ENCODE results near the gene OTOF.

DNA sequence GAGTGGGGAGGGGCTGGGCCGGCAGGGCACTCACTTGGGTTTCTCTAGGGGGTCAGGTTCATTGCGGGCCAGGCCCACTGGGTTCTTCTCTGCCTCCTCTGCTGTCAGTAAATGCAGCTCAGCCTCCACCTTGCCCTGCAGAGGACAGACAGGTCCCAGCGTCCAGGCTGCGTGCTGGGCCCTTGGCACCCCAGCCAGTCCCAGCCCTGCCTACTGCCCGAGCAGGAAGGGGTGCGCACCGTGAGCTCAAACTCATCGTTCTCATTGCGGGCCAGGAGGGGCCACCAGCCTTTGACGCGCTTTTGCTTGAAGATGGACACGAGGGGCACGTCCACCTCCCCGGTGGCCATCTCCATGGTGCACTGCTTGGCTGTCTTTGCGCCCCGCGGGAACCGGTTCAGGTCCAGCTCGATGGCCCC is 17.3 kb downstream of the OTOF start:
- TF ChIP-seq NFRKB (IDR thresholded peaks at IDR 0.05) (no peak), FOXK2 (IDR thresholded peaks at IDR 0.05) (no peak), FOXM1 (IDR thresholded peaks at IDR 0.05; ENCODE audit: borderline replicate concordance) (no peak), TARDBP (IDR thresholded peaks at IDR 0.05) (no peak), FOXA1 (IDR thresholded peaks at IDR 0.05) (no peak), BHLHE40 (IDR thresholded peaks at IDR 0.05; ENCODE audit: borderline replicate concordance) (no peak), ELF4 (IDR thresholded peaks at IDR 0.05) (no peak), SP1 (IDR thresholded peaks at IDR 0.05) (no peak), CTBP1 (IDR thresholded peaks at IDR 0.05; ENCODE audit: borderline replicate concordance) (no peak), HDGF (IDR thresholded peaks at IDR 0.05; ENCODE audit: borderline replicate concordance) (no peak), ARNT (IDR thresholded peaks at IDR 0.05) (no peak), SUZ12 (IDR thresholded peaks at IDR 0.05) (no peak)
- TF ChIP-seq, protein P1, sequence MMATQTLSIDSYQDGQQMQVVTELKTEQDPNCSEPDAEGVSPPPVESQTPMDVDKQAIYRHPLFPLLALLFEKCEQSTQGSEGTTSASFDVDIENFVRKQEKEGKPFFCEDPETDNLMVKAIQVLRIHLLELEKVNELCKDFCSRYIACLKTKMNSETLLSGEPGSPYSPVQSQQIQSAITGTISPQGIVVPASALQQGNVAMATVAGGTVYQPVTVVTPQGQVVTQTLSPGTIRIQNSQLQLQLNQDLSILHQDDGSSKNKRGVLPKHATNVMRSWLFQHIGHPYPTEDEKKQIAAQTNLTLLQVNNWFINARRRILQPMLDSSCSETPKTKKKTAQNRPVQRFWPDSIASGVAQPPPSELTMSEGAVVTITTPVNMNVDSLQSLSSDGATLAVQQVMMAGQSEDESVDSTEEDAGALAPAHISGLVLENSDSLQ (IDR thresholded peaks at IDR 0.05), result no peak
